Measurements from ENCODE around the gene CD48.

CD48 gene

DNA sequence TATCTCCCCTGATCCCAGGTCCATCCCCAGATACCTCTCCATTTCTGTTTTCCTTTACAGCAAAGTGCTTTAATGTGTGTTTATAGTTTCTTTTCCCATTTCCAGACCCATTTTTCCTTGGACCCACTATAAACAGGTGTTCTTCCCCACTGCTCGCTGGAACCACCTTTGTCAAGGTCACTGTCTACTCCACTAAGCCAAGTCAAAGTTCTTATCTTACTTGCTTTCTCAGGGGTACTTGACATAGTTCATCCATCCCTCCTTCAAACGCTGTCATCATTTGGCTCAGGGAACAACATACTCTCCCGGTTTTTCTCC, 73.1 kb downstream of the CD48 start:
- Histone ChIP-seq H3K4me1 (ENCODE audit: control insufficient read depth in 1 of 2, insufficient read depth in 1 of 2, low read depth in 1 of 2, low read length in 1 of 2) (peaks cover 8 to 10% of the 10 kb centered on the region in 2 experiments), H3K9me3 (no peaks in the 10 kb centered on the region), H3K36me3 (no peaks in the 10 kb centered on the region), H3K27ac (no peak overlapping the region), H3K4me3 (ENCODE audit: low read depth in 1 of 2, low read length in 1 of 2) (no peak overlapping the region), H3K27me3 (no peaks in the 10 kb centered on the region)
- TF ChIP-seq, protein P1, sequence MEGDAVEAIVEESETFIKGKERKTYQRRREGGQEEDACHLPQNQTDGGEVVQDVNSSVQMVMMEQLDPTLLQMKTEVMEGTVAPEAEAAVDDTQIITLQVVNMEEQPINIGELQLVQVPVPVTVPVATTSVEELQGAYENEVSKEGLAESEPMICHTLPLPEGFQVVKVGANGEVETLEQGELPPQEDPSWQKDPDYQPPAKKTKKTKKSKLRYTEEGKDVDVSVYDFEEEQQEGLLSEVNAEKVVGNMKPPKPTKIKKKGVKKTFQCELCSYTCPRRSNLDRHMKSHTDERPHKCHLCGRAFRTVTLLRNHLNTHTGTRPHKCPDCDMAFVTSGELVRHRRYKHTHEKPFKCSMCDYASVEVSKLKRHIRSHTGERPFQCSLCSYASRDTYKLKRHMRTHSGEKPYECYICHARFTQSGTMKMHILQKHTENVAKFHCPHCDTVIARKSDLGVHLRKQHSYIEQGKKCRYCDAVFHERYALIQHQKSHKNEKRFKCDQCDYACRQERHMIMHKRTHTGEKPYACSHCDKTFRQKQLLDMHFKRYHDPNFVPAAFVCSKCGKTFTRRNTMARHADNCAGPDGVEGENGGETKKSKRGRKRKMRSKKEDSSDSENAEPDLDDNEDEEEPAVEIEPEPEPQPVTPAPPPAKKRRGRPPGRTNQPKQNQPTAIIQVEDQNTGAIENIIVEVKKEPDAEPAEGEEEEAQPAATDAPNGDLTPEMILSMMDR (IDR thresholded peaks at IDR 0.05): no peak

DNA sequence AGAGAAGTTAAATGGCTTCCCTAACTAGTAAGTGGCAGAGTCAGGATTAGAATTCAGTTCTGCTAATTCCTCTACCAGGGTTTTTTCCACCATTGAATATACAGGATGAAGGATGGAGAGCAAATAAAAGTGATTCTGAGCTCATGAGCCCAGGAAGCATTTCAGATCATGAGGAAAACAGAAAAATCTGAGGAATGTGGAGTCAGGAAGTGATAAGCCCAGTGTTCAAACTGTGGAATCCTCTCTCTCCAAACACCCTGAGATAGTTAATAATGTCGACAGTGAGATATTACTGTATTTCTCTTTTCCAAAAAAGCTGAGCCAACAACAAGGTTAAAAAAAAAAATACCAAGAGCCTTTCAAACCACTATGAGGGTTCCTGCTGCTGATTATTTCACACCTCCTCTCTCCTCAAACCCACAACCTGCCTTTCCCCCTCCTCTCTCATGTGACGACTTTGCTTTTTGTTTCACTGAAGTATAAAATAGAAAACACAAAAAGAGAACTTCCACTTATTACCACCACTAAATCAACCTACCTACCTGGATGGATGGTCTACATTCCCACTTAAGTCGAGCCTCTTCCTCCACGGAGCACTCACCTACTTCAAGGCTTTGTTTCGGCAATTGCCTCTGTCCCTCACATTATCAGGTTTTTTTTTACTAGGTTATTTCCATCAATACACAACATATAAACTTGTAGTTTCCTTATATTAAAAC, 73.6 kb downstream of the CD48 start:
- H3K9me3 ChIP-seq: no peaks in the 10 kb centered on the region
- TF ChIP-seq, protein P1 (IDR thresholded peaks at IDR 0.05): no peak
- no peak overlapping the region for H3K27ac ChIP-seq
- no peak overlapping the region for H3K4me3 ChIP-seq (ENCODE audit: low read depth in 1 of 2, low read length in 1 of 2)
- no peaks in the 10 kb centered on the region for H3K27me3 ChIP-seq
- no peaks in the 10 kb centered on the region for H3K36me3 ChIP-seq
- peaks cover 8 to 10% of the 10 kb centered on the region in 2 experiments for H3K4me1 ChIP-seq (ENCODE audit: control insufficient read depth in 1 of 2, insufficient read depth in 1 of 2, low read depth in 1 of 2, low read length in 1 of 2)

DNA sequence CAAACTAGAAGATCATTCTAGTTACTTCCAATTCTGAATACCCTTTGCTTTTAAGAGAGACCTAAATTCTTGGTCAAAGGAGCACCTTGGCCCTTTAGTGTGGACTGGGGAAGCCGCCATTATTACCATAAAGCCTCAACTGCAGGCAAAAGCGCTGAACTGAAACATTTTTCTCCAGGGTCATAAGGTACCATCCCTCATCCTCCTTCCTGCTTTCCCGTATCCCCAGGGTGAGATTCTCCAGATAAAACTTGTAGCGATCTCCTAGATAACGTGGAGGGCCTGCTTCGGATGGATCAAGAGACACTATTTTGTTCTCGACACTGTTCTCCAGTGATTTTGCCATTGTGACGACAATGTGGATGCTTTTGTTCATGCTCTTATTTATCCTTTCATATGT, 74.6 kb downstream of the CD48 start:
- H3K9me3 ChIP-seq: no peaks in the 10 kb centered on the region
- no peaks in the 10 kb centered on the region for H3K27me3 ChIP-seq
- TF ChIP-seq, protein P1 (IDR thresholded peaks at IDR 0.05): no peak
- no peak overlapping the region for H3K4me3 ChIP-seq (ENCODE audit: low read depth in 1 of 2, low read length in 1 of 2)
- no peak overlapping the region for H3K27ac ChIP-seq
- no peaks in the 10 kb centered on the region for H3K36me3 ChIP-seq
- H3K4me1 ChIP-seq (ENCODE audit: control insufficient read depth in 1 of 2, insufficient read depth in 1 of 2, low read depth in 1 of 2, low read length in 1 of 2): peaks cover 8 to 10% of the 10 kb centered on the region in 2 experiments

DNA sequence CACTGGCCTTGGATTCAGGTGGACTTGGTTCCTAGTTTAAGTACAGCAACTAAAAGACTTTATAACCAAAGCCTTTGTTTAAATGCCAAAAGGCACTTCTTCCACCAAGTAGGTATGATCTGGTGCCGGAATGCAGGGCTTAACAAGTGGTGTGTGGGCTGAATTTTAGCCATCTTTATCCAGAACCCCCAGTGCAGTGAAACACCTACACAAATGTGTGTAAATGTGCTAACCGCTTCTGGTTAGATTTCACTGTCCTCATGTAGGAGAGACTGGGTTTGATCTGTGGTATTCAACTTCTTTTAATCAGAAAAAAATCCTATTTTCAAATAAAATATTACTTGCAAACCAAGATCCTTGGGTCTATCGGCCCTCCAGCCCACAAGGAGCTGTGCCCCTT, 75.1 kb downstream of the CD48 start:
- Histone ChIP-seq H3K4me1 (ENCODE audit: control insufficient read depth in 1 of 2, insufficient read depth in 1 of 2, low read depth in 1 of 2, low read length in 1 of 2) (peaks cover 6 to 8% of the 10 kb centered on the region in 2 experiments), H3K9me3 (no peaks in the 10 kb centered on the region), H3K36me3 (no peaks in the 10 kb centered on the region), H3K4me3 (ENCODE audit: low read depth in 1 of 2, low read length in 1 of 2) (no peak overlapping the region), H3K27me3 (no peaks in the 10 kb centered on the region), H3K27ac (no peak overlapping the region)
- TF ChIP-seq, protein P1 (IDR thresholded peaks at IDR 0.05): no peak

DNA sequence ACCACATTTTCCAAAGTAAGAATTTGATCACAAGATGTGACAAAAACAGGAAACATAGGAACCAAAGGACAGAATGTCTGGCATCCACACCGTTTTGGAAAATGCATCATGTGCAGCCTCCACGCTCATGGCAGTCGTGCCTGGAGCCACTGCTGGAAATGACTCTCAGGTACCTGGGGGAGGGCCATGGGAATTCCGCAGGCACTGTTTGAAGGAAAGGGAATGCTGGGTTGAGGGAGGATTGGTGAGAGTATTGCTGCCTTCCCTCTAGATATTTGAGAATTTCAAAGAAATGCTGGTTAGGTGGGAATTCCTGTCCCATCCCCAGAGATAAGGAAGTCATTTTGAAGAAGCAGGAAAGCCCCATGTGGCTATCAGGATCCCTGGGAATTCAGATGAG, 75.5 kb downstream of the CD48 start:
- H3K9me3 ChIP-seq: no peaks in the 10 kb centered on the region
- H3K27ac ChIP-seq: no peak overlapping the region
- peaks cover 1 to 3% of the 10 kb centered on the region in 2 experiments for H3K4me1 ChIP-seq (ENCODE audit: control insufficient read depth in 1 of 2, insufficient read depth in 1 of 2, low read depth in 1 of 2, low read length in 1 of 2)
- H3K27me3 ChIP-seq: no peaks in the 10 kb centered on the region
- no peak overlapping the region for H3K4me3 ChIP-seq (ENCODE audit: low read depth in 1 of 2, low read length in 1 of 2)
- H3K36me3 ChIP-seq: no peaks in the 10 kb centered on the region
- TF ChIP-seq, protein P1 (IDR thresholded peaks at IDR 0.05): no peak
